IMR-90 (cell line): ENCODE data around the gene CD8B2.

Experiments used
- BHLHE40 ChIP-seq: fragments of 150-350 bp; IDR thresholded peaks from 2 replicates; pipeline ENCODE4 v1.6.1; 2016; ENCODE audit warnings: mild to moderate bottlenecking, low read depth, low read length
- CEBPB ChIP-seq: IDR thresholded peaks from 2 replicates; pipeline ENCODE4 v1.6.1; 2012; ENCODE audit warnings: low read depth, low read length, improper control_type of control experiment
- CTCF ChIP-seq: conservative IDR thresholded peaks from 2 replicates; pipeline ENCODE4 v1.5.1; 2012; ENCODE audit warnings: mild to moderate bottlenecking, low read depth, low read length, improper control_type of control experiment
- FOS ChIP-seq: fragments of 150-350 bp; IDR thresholded peaks from 2 replicates; pipeline ENCODE4 v1.6.1; 2016; ENCODE audit warnings: low read depth, low read length
- NFE2L2 ChIP-seq: fragments of 150-350 bp; IDR thresholded peaks from 2 replicates; pipeline ENCODE4 v1.6.1; 2016; ENCODE audit warnings: low read depth, mild to moderate bottlenecking, low read length
- POLR2A ChIP-seq: IDR thresholded peaks from 2 replicates; pipeline ENCODE4 v1.6.1; 2012; ENCODE audit warnings: mild to moderate bottlenecking, low read depth, low read length
- RAD21 ChIP-seq: IDR thresholded peaks from 2 replicates; pipeline ENCODE4 v1.6.1; 2012; ENCODE audit warnings: low read length, improper control_type of control experiment
- RFX5 ChIP-seq: IDR thresholded peaks from 2 replicates; pipeline ENCODE4 v1.8.0; 2012; ENCODE audit warnings: low read depth, mild to moderate bottlenecking, low read length, moderate library complexity
- SMC3 ChIP-seq: fragments of 150-350 bp; IDR thresholded peaks from 2 replicates; pipeline ENCODE4 v1.6.1; 2016; ENCODE audit warnings: low read depth, mild to moderate bottlenecking, antibody characterized with exemption, low read length, moderate library complexity
- TF ChIP-seq, protein P1 (sequence below): fragments of 150-350 bp; IDR thresholded peaks from 2 replicates; pipeline ENCODE4 v1.6.1; 2017; ENCODE audit warnings: mild to moderate bottlenecking, antibody characterized with exemption, low read length, low read depth
- TF ChIP-seq, protein P2 (sequence below): fragments of 150-350 bp; IDR thresholded peaks from 2 replicates; pipeline ENCODE4 v1.6.1; 2016; ENCODE audit warnings: low read depth, mild to moderate bottlenecking, low read length, moderate library complexity, borderline replicate concordance

DNA sequence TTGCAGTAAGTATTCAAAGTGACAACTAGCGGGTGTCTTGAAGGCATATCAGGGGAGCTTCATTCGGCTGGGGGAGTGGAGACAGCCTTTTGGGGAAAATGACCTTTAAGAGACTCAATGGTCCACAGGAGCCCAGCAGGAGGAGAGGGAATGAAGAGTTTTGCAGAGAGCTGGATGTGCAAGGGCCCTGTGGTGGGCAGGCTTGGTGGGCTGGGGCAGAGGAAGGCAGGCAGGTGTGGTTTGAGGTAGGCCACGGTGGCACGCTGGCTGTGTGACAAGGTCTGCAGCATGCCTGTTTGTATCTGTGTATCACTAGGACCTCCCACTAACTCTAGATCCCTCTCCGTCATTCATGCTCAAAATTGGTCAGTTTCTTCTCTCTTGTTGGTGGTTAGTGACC lies 53.7 kb downstream of the CD8B2 start:
- TF ChIP-seq CTCF (no peak), FOS (no peak), POLR2A (no peak), CEBPB (no peak), SMC3 (no peak), NFE2L2 (no peak), BHLHE40 (no peak), RFX5 (no peak), RAD21 (no peak)
- TF ChIP-seq, protein P1, sequence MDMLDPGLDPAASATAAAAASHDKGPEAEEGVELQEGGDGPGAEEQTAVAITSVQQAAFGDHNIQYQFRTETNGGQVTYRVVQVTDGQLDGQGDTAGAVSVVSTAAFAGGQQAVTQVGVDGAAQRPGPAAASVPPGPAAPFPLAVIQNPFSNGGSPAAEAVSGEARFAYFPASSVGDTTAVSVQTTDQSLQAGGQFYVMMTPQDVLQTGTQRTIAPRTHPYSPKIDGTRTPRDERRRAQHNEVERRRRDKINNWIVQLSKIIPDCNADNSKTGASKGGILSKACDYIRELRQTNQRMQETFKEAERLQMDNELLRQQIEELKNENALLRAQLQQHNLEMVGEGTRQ: no peak
- TF ChIP-seq, protein P2, sequence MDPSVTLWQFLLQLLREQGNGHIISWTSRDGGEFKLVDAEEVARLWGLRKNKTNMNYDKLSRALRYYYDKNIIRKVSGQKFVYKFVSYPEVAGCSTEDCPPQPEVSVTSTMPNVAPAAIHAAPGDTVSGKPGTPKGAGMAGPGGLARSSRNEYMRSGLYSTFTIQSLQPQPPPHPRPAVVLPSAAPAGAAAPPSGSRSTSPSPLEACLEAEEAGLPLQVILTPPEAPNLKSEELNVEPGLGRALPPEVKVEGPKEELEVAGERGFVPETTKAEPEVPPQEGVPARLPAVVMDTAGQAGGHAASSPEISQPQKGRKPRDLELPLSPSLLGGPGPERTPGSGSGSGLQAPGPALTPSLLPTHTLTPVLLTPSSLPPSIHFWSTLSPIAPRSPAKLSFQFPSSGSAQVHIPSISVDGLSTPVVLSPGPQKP: no peak
